ENCODE results near the gene TMEM17.

GRCh38 chr2:62474176-62474575, 31.8 kb downstream of the TMEM17 start:
- no peak for TF ChIP-seq CTCF (conservative IDR thresholded peaks at IDR 0.05; ENCODE audit: low read depth in 2 of 2)
- no peak for TF ChIP-seq EZH2phosphoT487 (IDR thresholded peaks at IDR 0.05; ENCODE audit: unreplicated experiment)
- TF ChIP-seq EZH2 (IDR thresholded peaks at IDR 0.05; ENCODE audit: low read depth, unreplicated experiment), result no peak
- no peak for TF ChIP-seq REST (IDR thresholded peaks at IDR 0.05; ENCODE audit: unreplicated experiment)
- no peak for TF ChIP-seq ZNF331 (CRISPR knock-in tag; IDR thresholded peaks at IDR 0.05; ENCODE audit: low read depth)
- TF ChIP-seq POLR2AphosphoS5 (IDR thresholded peaks at IDR 0.05; ENCODE audit: low read depth), result no peak
- no peak for TF ChIP-seq CREB1 (CRISPR knock-in tag; IDR thresholded peaks at IDR 0.05; ENCODE audit: low read depth)
- TF ChIP-seq ETS1 (IDR thresholded peaks at IDR 0.05), result no peak
- TF ChIP-seq JUNB (IDR thresholded peaks at IDR 0.05; ENCODE audit: unreplicated experiment), result no peak
- TF ChIP-seq ZNF114 (CRISPR knock-in tag; IDR thresholded peaks at IDR 0.05), result no peak
- no peak for TF ChIP-seq STAT1 (IDR thresholded peaks at IDR 0.05; ENCODE audit: unreplicated experiment)
- no peak for TF ChIP-seq ZNF462 (CRISPR knock-in tag; IDR thresholded peaks at IDR 0.05)
- TF ChIP-seq NANOG (IDR thresholded peaks at IDR 0.05; ENCODE audit: borderline replicate concordance), result no peak
